Testis (tissue), 2 donors: ENCODE results near the gene AAK1.

Source experiments
- CTCF ChIP-seq, 3 experiments: fragments of 450-650 bp in 2 of 3; fragments of 200-600 bp in 1 of 3; sonication (generic) in 1 of 3; IDR thresholded peaks; one replicate each; pipeline ENCODE4 v1.5.1; 2016 to 2019; ENCODE audit warnings: antibody characterized with exemption in 3 of 3, mild to moderate bottlenecking in 2 of 3, moderate library complexity in 1 of 3
- POLR2A ChIP-seq: fragments of 450-650 bp; IDR thresholded peaks from one replicate; pipeline ENCODE4 v1.6.1; 2017; ENCODE audit warnings: antibody characterized with exemption, mild to moderate bottlenecking, moderate library complexity

- TF ChIP-seq CTCF (IDR thresholded peaks at IDR 0.05) = no peak
- TF ChIP-seq POLR2A = no peak
Measured at GRCh38 chr2:69585855-69586555, 57.5 kb downstream of the AAK1 start.
